HG03025 (cell line): ENCODE measurements around the gene AGPAT1.
"Not testable (repeated sequence)": the region's sequence is repeated elsewhere in the genome, so short reads cannot be mapped to it uniquely, and the experiment has no call there.

ENCODE experiments used
- ATAC-seq: cut with Tn5 transposase; IDR thresholded peaks from one replicate; pipeline ENCODE4 v1.9.1; 2021; ENCODE audit warnings: mild to moderate bottlenecking, moderate library complexity; ENCODE audit not compliant: unreplicated experiment, low FRiP score

The AGPAT1 gene

GRCh38 chr6:32175711-32176475 is at the start of gene AGPAT1:
Gene AGPAT1, minus strand, starts transcription at chr6:32176084. Its CDS starts 4,588 bp downstream, at chr6:32171496.
- ATAC-seq: peak; percentile 33

GRCh38 chr6:32224696-32225095 is 48.8 kb upstream of the AGPAT1 start:
- no peak for ATAC-seq

- no peak for ATAC-seq
Observed at GRCh38 chr6:32223258-32224235, 47.7 kb upstream of the AGPAT1 start, which contains the start of gene NOTCH4. Gene NOTCH4, minus strand, starts transcription at chr6:32224067. Its CDS starts 139 bp downstream, at chr6:32223928.

- no peak for ATAC-seq
Observed at GRCh38 chr6:32222333-32223230, 46.7 kb upstream of the AGPAT1 start.

- ATAC-seq: no peak
Observed at GRCh38 chr6:32220021-32220420, 44.1 kb upstream of the AGPAT1 start.

- no peak for ATAC-seq
Observed at GRCh38 chr6:32218167-32218566, 42.3 kb upstream of the AGPAT1 start.

- ATAC-seq: no peak
Observed at GRCh38 chr6:32216998-32217397, 41.1 kb upstream of the AGPAT1 start.

- ATAC-seq: no peak
Observed at GRCh38 chr6:32216285-32216684, 40.4 kb upstream of the AGPAT1 start.

- no peak for ATAC-seq
Observed at GRCh38 chr6:32215617-32216016, 39.7 kb upstream of the AGPAT1 start.

- ATAC-seq: no peak
Observed at GRCh38 chr6:32214126-32214525, 38.2 kb upstream of the AGPAT1 start.

GRCh38 chr6:32213649-32214048 is 37.8 kb upstream of the AGPAT1 start:
- no peak for ATAC-seq

- ATAC-seq: no peak
Observed at GRCh38 chr6:32212076-32212760, 36.3 kb upstream of the AGPAT1 start.

- not testable (repeated sequence) for ATAC-seq
Observed at GRCh38 chr6:32211432-32211831, 35.5 kb upstream of the AGPAT1 start.

GRCh38 chr6:32210191-32210601 is 34.3 kb upstream of the AGPAT1 start:
- no peak for ATAC-seq

GRCh38 chr6:32208996-32209395 is 33.1 kb upstream of the AGPAT1 start:
- no peak for ATAC-seq

- ATAC-seq: no peak
Observed at GRCh38 chr6:32204268-32204715, 28.4 kb upstream of the AGPAT1 start.

- no peak for ATAC-seq
Observed at GRCh38 chr6:32203426-32204267, 27.8 kb upstream of the AGPAT1 start.

GRCh38 chr6:32202186-32202585 is 26.3 kb upstream of the AGPAT1 start:
- ATAC-seq: no peak
